NCI-H526 (cell line): Measurements from ENCODE around the gene MAPK4.
A peak's percentile ranks its signal among the peaks of the same experiment; 100 is the strongest.

ENCODE experiments used
- DNase-seq, 2 experiments: peaks; one replicate each; lab custom pipeline; 2025; lab: John Stamatoyannopoulos, UW

MAPK4 gene

GRCh38 chr18:50719471-50720324 is 159.8 kb downstream of the MAPK4 start:
- DNase-seq = no peak

DNA sequence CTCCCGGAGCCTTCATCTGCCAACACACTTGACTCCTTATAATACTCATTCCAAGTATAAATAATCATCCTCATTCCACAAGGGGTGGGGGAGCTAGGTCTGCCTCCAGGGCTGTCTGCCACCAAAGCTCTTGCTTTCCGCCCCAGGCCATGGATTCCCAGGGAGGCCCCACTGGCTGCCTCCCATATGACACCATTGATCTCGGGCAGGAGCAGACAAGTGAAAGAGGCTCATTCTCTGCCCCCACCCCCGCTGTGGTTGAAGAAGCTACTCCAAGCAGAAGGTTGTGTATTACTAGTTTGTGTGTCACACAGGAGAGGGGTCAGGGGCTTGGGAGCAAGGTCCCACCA is 160.4 kb downstream of the MAPK4 start:
- DNase-seq = no peak

DNA sequence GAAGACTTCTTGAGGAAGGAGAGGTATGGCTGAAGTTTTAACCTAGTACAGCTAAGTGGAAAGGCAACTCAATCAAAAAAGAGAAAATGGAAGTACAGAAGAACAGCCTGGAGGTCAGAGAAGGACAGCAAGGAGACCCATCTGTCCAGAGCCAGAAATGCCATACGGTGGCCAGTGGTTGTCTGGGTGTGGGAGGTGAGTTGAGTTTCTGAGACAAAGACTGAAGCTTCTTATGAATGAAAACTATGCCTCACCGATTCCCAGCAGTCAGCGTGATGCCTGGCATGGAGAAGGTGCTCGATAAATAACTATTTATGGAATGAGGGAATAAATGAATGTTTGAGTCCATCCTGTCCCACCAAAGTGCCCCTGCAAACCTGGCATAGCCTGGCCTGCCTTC is 161.1 kb downstream of the MAPK4 start:
- no peak for DNase-seq

DNA sequence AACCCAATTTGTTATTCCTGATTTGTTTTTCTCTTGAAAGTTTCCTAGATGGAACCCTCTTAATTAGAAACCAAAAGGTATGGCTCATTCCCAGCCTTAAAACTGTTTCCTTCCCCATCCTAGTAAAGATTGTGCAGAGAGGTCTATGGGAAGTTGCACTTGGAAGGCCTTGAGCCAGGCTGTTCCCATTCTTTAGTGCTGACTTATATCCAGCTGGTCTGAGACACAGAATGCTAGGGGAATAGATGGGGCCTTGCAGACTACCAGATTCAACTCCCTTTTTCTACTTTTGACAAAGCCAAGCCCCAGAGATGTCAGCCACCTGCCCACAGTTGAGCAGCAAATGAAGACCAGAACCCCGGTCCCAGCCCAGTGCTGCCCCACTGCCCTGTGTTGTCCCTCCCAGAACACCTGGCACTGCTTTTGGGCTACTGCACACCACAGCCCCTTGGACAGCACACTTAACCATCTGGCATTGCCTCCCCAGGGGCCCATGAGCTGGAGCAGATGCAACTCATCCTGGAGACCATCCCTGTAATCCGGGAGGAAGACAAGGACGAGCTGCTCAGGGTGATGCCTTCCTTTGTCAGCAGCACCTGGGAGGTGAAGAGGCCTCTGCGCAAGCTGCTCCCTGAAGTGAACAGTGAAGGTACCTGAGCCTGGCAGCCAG is 161.7 kb downstream of the MAPK4 start:
- no peak for DNase-seq

GRCh38 chr18:50722311-50722710 is 162.4 kb downstream of the MAPK4 start:
- no peak for DNase-seq

- no peak for DNase-seq
These were observed 164.9 kb downstream of the MAPK4 start for GRCh38 chr18:50724751-50725151.

DNA sequence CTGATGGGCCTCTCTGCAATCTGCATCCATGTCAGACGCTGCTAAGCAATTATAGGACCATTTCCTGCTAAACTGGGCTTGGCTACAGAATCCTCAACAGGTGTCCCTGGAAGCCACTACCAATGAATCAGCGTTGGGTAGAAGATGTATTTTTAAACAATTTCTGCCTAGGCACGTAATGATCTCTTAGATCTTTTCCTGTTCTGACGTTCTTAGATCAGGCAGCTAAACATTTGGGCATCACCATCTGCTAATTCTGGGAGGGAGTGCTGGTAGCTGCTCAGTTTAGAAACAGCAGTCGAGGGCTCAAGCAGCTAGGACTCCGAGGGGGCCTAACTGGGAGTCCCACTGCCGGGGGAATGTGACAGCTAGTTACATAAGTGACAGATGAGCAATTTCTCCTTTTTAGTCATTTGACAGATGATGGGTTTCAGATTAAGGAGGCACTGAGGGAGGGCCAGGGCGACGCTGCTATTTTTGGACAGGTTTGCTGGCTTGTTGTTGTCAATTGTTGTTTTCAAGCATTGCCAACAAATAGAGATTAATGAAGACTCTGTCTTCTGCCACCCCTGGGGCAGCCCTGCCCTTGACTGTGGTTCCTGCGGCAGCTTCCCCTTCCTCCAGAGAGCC is 167.2 kb downstream of the MAPK4 start:
- DNase-seq = no peak

DNA sequence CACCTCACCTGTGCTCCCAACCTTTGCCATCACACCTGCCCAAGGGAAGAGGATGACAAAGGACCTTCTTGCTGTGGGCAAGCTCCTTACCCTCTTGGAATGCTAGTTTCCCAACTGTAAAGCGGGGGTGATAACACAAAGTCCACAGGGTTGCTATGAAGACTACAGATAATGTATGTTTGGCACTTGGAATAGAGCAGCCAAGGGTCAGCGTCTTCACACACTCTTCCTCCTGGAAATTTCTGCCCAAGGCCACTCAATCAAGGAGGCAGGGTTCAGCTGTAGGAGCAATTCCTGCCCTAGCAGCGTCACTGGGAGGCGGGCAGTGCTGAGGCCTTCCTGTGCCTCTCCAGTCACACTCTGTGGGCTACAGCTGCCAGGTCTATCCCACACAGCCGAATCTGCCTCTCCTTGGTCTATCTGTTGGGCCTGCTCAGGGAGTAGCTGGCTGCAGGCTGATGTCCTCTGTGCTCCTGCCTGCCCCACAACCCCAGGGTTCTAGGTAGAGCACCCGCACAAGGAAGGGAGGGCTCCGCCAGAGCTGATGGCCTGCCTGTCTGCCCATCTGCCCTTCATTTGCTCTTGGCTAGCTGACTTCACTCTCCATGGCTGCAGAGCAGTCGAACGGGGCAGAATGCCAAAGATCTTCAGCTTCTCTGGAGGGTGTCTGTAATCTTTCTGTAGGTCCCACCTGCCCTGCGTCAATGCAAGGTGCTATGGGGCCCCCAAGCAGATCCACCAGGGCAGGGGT is 168.0 kb downstream of the MAPK4 start:
- no peak for DNase-seq

DNA sequence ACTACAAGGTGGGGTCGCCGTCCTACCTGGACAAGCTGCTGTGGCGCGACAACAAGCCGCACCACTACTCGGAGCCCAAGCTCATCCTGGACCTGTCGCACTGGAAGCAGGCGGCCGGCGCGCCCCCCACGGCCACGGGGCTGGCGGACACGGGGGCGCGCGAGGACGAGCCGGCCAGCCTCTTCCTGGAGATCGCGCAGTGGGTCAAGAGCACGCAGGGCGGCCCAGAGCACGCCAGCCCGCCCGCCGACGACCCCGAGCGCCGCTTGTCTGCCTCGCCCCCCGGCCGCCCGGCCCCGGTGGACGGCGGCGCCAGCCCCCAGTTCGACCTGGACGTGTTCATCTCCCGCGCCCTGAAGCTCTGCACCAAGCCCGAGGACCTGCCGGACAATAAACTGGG is 169.5 kb downstream of the MAPK4 start:
- no peak for DNase-seq

GRCh38 chr18:50729986-50730385 is 170.1 kb downstream of the MAPK4 start:
- DNase-seq = no peak

GRCh38 chr18:50734342-50734741 is 174.5 kb downstream of the MAPK4 start:
- no peak for DNase-seq

DNA sequence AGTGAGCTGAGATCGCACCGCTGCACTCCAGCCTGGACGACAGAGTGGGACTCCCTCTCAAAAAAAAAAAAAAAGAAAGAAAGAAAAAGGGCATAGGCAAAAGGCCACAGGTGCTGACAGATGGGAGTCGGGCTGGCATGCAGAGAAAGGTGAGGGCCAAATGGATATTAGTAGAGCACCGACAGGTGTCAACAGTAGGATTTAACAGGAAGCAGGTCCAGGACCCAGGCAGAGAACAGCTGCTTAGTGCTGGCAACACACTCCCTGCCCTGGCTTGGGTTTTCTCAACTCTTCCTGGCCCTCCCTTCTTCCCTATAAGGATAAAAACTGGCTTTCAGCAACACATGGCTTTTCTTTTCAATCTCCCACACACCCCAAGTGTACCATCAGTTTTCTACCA is 175.0 kb downstream of the MAPK4 start:
- DNase-seq = no peak

DNA sequence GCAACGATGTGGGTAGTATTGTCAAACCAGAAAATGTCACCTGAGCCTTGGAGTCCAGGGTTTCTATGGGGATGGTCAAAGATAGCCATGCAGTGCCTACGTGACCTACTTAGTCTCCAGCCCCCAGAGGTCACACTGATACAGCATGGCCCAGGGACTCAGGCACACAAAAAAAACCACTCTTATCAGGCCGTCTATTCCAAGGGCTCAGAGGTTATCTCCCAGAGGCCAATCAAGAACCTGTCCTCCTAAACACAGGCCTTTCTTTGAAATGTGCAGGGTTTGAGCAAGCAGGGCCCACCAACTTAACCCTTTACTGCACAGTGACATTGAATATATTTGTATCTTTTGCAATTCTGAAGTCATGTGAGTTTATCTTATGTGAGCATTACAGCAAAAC is 177.2 kb downstream of the MAPK4 start:
- DNase-seq = no peak

GRCh38 chr18:50738098-50738757 is 178.3 kb downstream of the MAPK4 start:
- DNase-seq = no peak

GRCh38 chr18:50742952-50743351 is 183.1 kb downstream of the MAPK4 start:
- DNase-seq = no peak

DNA sequence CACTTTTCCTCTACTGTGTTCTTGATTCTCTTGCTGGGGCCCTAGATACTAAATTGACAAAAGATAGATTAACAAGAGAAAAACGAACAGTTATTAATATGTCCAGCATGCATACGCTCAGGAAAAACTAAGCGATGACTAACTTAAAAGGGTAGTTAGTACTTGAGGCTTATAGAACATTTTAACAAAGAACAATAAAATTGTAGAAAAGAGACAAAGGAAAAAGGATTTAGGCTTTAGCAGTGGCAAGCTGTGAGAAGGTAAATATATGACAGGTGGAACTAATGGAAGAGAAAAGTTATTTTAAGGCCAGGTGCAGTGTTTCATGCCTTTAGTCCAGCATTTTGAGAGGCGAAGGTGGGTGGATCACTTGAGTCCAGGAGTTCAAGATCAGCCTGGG is 184.4 kb downstream of the MAPK4 start:
- DNase-seq = no peak

DNA sequence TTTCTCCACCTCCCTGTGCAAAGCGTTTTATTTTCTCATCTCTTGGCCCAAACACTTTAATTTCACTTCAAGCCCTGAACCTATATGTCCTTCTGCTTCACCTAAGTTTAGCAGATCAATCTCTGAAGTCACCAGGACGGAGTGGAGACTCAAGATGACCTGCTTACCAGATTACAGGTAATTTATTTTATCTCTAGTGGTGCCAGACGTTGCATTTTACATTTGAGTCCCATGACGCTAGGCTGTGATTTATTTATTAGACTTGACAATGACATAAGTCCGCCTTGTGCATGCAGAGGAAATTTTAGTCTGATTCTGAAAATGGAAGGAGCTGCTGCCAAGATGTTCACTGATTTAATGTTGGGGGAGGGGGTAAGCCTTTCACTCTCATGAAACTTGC is 186.1 kb downstream of the MAPK4 start:
- DNase-seq = no peak

DNA sequence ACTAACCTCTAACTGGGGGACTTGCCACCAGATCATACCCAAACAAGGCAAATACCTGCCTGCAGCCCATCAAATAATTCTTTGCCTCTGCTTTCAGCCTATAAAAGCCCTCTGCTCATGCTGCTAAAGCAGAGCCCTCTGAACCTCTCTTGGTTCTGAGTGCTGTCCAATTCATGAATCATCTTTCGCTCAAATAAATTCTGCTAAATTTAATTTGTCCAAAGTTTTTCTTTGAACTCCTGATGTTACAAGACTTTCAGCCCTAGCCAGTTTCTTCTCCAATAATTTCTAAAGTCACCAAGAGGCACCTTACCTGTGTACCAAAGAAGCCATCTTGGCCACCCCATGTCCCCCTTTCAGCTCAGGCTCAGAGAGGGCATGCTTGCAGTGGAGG is 188.0 kb downstream of the MAPK4 start:
- DNase-seq = no peak

DNA sequence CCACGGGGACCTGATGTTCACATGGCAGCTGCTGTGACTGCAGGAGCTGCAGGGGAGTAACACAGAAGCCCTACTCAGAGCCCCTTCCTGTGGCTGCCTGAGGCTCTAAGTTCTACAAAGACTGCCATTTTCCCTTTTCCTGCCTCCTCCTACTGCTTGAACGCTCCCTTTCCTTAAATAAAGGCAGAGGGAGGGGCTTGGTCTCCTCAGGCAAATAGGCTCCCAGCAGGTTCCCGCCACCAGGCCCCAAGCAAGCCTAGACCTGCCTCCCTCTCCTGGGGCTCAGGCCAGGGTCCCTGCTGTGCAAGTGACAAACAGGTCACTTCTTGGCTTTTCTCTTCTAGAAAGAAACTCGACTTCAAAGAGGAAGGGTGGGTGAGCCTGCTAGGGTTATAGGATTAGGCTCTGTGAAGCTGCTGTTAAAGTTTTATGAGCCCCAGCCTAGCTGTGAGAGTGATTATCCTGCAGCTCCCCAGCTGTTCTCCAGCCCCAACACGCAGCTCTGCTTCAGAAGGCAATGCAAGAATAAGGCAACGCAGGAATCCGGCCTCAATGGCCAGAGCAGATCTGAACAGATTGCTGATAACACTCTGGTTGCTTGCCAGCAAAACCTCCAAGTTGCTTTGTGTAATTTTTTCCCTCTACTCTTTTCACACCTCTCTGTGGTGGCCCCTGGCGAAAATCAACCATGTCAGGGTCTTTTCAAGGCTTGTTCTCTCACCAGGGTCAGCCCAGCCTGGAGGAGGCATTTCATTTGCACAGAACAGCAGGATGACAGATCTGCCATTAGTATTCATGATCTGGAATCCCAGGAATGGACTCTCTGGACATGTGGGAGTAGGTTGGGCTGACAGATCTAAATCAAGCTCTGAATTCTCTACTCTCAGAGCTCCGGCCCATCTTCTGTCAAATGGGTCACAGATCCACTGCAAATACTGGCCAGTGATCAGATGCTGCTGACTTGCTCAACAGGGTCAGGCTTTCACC is 188.6 kb downstream of the MAPK4 start:
- peak in 1 of 2 experiments; percentile 67 for DNase-seq

DNA sequence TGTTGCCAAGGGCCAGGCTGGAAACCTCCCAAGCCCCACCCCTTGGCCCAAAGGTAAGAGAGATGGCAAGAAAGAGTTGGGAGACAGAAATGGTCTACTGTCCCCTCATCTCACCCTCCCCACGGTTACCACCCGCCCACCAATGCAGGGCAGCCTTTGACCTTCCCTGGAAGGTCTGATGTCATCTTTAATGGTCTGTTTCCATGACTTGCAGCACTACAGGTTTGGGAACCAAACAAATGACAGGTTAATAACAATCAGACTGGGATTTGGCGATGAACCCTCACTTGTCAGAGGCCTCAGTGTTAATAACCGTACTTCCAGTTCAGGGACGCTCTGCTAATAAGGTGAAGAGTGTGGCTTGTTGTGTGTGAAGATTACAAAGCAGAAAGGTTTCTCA is 189.5 kb downstream of the MAPK4 start:
- DNase-seq = no peak

DNA sequence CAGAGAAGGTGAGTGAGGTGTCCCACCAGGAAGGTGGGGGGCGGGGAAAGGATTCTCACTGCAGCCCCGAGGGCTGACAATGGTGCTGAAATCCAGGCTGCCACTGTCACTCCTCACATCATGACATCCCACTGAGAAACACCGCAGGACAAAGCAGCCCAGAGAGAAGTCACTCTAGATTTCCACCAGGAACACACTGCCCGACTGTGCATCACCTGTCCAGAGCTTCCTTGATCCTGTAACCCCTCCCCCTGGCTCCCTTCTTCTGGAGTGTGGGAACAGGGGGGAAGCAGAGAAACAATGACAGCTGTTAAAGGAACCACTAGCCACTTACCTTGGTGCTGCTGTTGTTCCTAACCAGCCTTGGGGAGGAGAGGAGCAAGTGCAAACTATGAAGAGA is 190.1 kb downstream of the MAPK4 start:
- DNase-seq = no peak
